ENCODE data around the gene STAG1.

- TF ChIP-seq POLR2A (IDR thresholded peaks at IDR 0.05; ENCODE audit: low read length) = no peak
- no peak for TF ChIP-seq GATA1 (IDR thresholded peaks at IDR 0.05; ENCODE audit: low read depth, low read length)
Measured at GRCh38 chr3:136606990-136607389, 145.2 kb downstream of the STAG1 start.
